ENCODE measurements around the gene CHTOP. TPM values are rescaled to one million over a fixed set of nuclear protein-coding genes. Genes with fewer than 3 reads are reported as not detected.
"Not testable (repeated sequence)": the region's sequence is repeated elsewhere in the genome, so short reads cannot be mapped to it uniquely, and the experiment has no call there.

Gene CHTOP
- total RNA-seq: 45.0 TPM
- 100 to 1,000 TPM in 1 of 8 donors, 10 to 100 TPM in 7; 86.6 to 102 (median 91.0) TPM for polyA plus RNA-seq (ENCODE audit: insufficient read depth in 1 of 8, insufficient read length in 8 of 8, low replicate concordance in 1 of 8)
- long read RNA-seq, donor 1, transcript CHTOP-203 (6 exons, 2,165 nt): major isoform, 8 of 21 reads
- long read RNA-seq, donor 1, transcript CHTOP-204 (6 exons, 2,096 nt): minor isoform, 5 of 21 reads
- long read RNA-seq, donor 1, partial matches to known transcripts: 8 of 21 reads
- long read RNA-seq, donor 1, other reads (novel, unspliced or antisense): 0 of 21 reads
- long read RNA-seq, donor 2, partial matches to known transcripts: 0 of 7 reads
- long read RNA-seq, donor 2, other reads (novel, unspliced or antisense): 0 of 7 reads
- long read RNA-seq, donor 3, transcript CHTOP-204 (6 exons, 2,096 nt): minor isoform, 11 of 47 reads
- long read RNA-seq, donor 3, transcript CHTOP-203 (6 exons, 2,165 nt): major isoform, 13 of 47 reads
- long read RNA-seq, donor 3, partial matches to known transcripts: 22 of 47 reads
- long read RNA-seq, donor 3, other reads (novel, unspliced or antisense): 0 of 47 reads
- long read RNA-seq, donor 4, transcript CHTOP-203 (6 exons, 2,165 nt): minor isoform, 5 of 29 reads
- long read RNA-seq, donor 4, transcript CHTOP-204 (6 exons, 2,096 nt): major isoform, 8 of 29 reads
- long read RNA-seq, donor 4, partial matches to known transcripts: 15 of 29 reads
- long read RNA-seq, donor 4, other reads (novel, unspliced or antisense): 0 of 29 reads
- long read RNA-seq, donor 5, transcript CHTOP-204 (6 exons, 2,096 nt): minor isoform, 25 of 120 reads
- long read RNA-seq, donor 5, transcript CHTOP-203 (6 exons, 2,165 nt): major isoform, 27 of 120 reads
- long read RNA-seq, donor 5, partial matches to known transcripts: 55 of 120 reads
- long read RNA-seq, donor 5, other reads (novel, unspliced or antisense): 11 of 120 reads
- long read RNA-seq, donor 6, transcript CHTOP-203 (6 exons, 2,165 nt): major isoform, 30 of 63 reads
- long read RNA-seq, donor 6, transcript CHTOP-204 (6 exons, 2,096 nt): minor isoform, 18 of 63 reads
- long read RNA-seq, donor 6, partial matches to known transcripts: 15 of 63 reads
- long read RNA-seq, donor 6, other reads (novel, unspliced or antisense): 0 of 63 reads
- long read RNA-seq, donor 7, transcript CHTOP-203 (6 exons, 2,165 nt): major isoform, 15 of 52 reads
- long read RNA-seq, donor 7, transcript CHTOP-204 (6 exons, 2,096 nt): minor isoform, 11 of 52 reads
- long read RNA-seq, donor 7, partial matches to known transcripts: 26 of 52 reads
- long read RNA-seq, donor 7, other reads (novel, unspliced or antisense): 0 of 52 reads
- long read RNA-seq, donor 8, transcript CHTOP-203 (6 exons, 2,165 nt): major isoform, 7 of 33 reads
- long read RNA-seq, donor 8, transcript CHTOP-204 (6 exons, 2,096 nt): minor isoform, 6 of 33 reads
- long read RNA-seq, donor 8, partial matches to known transcripts: 16 of 33 reads
- long read RNA-seq, donor 8, other reads (novel, unspliced or antisense): 0 of 33 reads
- long read RNA-seq, donor 9, transcript CHTOP-204 (6 exons, 2,096 nt): minor isoform, 5 of 39 reads
- long read RNA-seq, donor 9, transcript CHTOP-203 (6 exons, 2,165 nt): major isoform, 10 of 39 reads
- long read RNA-seq, donor 9, partial matches to known transcripts: 22 of 39 reads
- long read RNA-seq, donor 9, other reads (novel, unspliced or antisense): 0 of 39 reads
- long read RNA-seq, donor 10, transcript CHTOP-203 (6 exons, 2,165 nt): major isoform, 15 of 40 reads
- long read RNA-seq, donor 10, transcript CHTOP-204 (6 exons, 2,096 nt): minor isoform, 14 of 40 reads
- long read RNA-seq, donor 10, partial matches to known transcripts: 10 of 40 reads
- long read RNA-seq, donor 10, other reads (novel, unspliced or antisense): 0 of 40 reads
- long read RNA-seq, donor 11, transcript CHTOP-204 (6 exons, 2,096 nt): minor isoform, 9 of 36 reads
- long read RNA-seq, donor 11, transcript CHTOP-203 (6 exons, 2,165 nt): major isoform, 10 of 36 reads
- long read RNA-seq, donor 11, partial matches to known transcripts: 14 of 36 reads
- long read RNA-seq, donor 11, other reads (novel, unspliced or antisense): 0 of 36 reads

GRCh38 chr1:153633754-153634665, at the start of gene CHTOP:
CHTOP (plus strand) TSS chr1:153634066; CDS start chr1:153636589, 2,523 bp downstream.
- no peaks in the 10 kb centered on the region for H3K27me3 ChIP-seq (ENCODE audit: control insufficient read depth, insufficient read depth, low read length)
- H3K4me3 ChIP-seq (ENCODE audit: low read length): peak within 1 kb of the TSS; percentile 100
- no peaks in the 10 kb centered on the region for H3K9me3 ChIP-seq (replicated peaks; ENCODE audit: control insufficient read depth, low read depth, low read length)
- under 1% methylated on average over 60 of the region's 65 CpGs for WGBS (ENCODE audit: insufficient coverage)
- H3K4me1 ChIP-seq (ENCODE audit: control insufficient read depth, insufficient read depth, low read length): peaks cover 44% of the 10 kb centered on the region
- H3K36me3 ChIP-seq (ENCODE audit: control insufficient read depth, insufficient read depth, low read length): peaks cover 28% of the 10 kb centered on the region
- H3K27ac ChIP-seq (ENCODE audit: low read length): peak within 1 kb of the TSS; percentile 100
- peak; percentile 99 for DNase-seq

- WGBS (ENCODE audit: insufficient coverage): no CpG with 5 or more reads among the region's 1 CpG
- H3K27me3 ChIP-seq (ENCODE audit: control insufficient read depth, insufficient read depth, low read length): no peaks in the 10 kb centered on the region
These were observed 48.9 kb upstream of the CHTOP start for GRCh38 chr1:153585006-153585405.

GRCh38 chr1:153586347-153586746, 47.5 kb upstream of the CHTOP start:
- no peaks in the 10 kb centered on the region for H3K9me3 ChIP-seq (replicated peaks; ENCODE audit: control insufficient read depth, low read depth, low read length)
- H3K4me3 ChIP-seq (ENCODE audit: low read length): no peak overlapping the region
- DNase-seq: no peak
- no peaks in the 10 kb centered on the region for H3K4me1 ChIP-seq (ENCODE audit: control insufficient read depth, insufficient read depth, low read length)
- no peaks in the 10 kb centered on the region for H3K36me3 ChIP-seq (ENCODE audit: control insufficient read depth, insufficient read depth, low read length)
- no peaks in the 10 kb centered on the region for H3K27me3 ChIP-seq (ENCODE audit: control insufficient read depth, insufficient read depth, low read length)
- no peak overlapping the region for H3K27ac ChIP-seq (ENCODE audit: low read length)
- WGBS (ENCODE audit: insufficient coverage): no CpG with 5 or more reads among the region's 1 CpG

More at GRCh38 chr1:153585006-153585405, 48.9 kb upstream of the CHTOP start:
- no peaks in the 10 kb centered on the region for H3K36me3 ChIP-seq (ENCODE audit: control insufficient read depth, insufficient read depth, low read length)
- H3K9me3 ChIP-seq (replicated peaks; ENCODE audit: control insufficient read depth, low read depth, low read length): no peaks in the 10 kb centered on the region
- DNase-seq: no peak
- no peak overlapping the region for H3K27ac ChIP-seq (ENCODE audit: low read length)
- H3K4me3 ChIP-seq (ENCODE audit: low read length): no peak overlapping the region
- H3K4me1 ChIP-seq (ENCODE audit: control insufficient read depth, insufficient read depth, low read length): no peaks in the 10 kb centered on the region

- H3K36me3 ChIP-seq (ENCODE audit: control insufficient read depth, insufficient read depth, low read length): no peaks in the 10 kb centered on the region
- no peak overlapping the region for H3K4me3 ChIP-seq (ENCODE audit: low read length)
- H3K4me1 ChIP-seq (ENCODE audit: control insufficient read depth, insufficient read depth, low read length): no peaks in the 10 kb centered on the region
- H3K27me3 ChIP-seq (ENCODE audit: control insufficient read depth, insufficient read depth, low read length): no peaks in the 10 kb centered on the region
- H3K27ac ChIP-seq (ENCODE audit: low read length): no peak overlapping the region
- no peaks in the 10 kb centered on the region for H3K9me3 ChIP-seq (replicated peaks; ENCODE audit: control insufficient read depth, low read depth, low read length)
- no peak for DNase-seq
- WGBS (ENCODE audit: insufficient coverage): no CpG with 5 or more reads among the region's 5 CpGs
These were observed 46.6 kb upstream of the CHTOP start for GRCh38 chr1:153587314-153587713.

GRCh38 chr1:153588033-153588432, 45.8 kb upstream of the CHTOP start:
- H3K27ac ChIP-seq (ENCODE audit: low read length); DNase-seq; H3K36me3 ChIP-seq (ENCODE audit: control insufficient read depth, insufficient read depth, low read length); H3K9me3 ChIP-seq (replicated peaks; ENCODE audit: control insufficient read depth, low read depth, low read length); H3K4me1 ChIP-seq (ENCODE audit: control insufficient read depth, insufficient read depth, low read length); H3K27me3 ChIP-seq (ENCODE audit: control insufficient read depth, insufficient read depth, low read length); H3K4me3 ChIP-seq (ENCODE audit: low read length): not testable (repeated sequence)
- 89% methylated on average over 7 of the region's 10 CpGs for WGBS (ENCODE audit: insufficient coverage)

- Histone ChIP-seq H3K27me3 (ENCODE audit: control insufficient read depth, insufficient read depth, low read length) (no peaks in the 10 kb centered on the region), H3K4me1 (ENCODE audit: control insufficient read depth, insufficient read depth, low read length) (no peaks in the 10 kb centered on the region), H3K27ac (ENCODE audit: low read length) (no peak overlapping the region), H3K9me3 (replicated peaks; ENCODE audit: control insufficient read depth, low read depth, low read length) (no peaks in the 10 kb centered on the region), H3K36me3 (ENCODE audit: control insufficient read depth, insufficient read depth, low read length) (no peaks in the 10 kb centered on the region), H3K4me3 (ENCODE audit: low read length) (no peak overlapping the region)
- DNase-seq: no peak
- no CpG with 5 or more reads among the region's 2 CpGs for WGBS (ENCODE audit: insufficient coverage)
These were observed 45.4 kb upstream of the CHTOP start for GRCh38 chr1:153588482-153588881.

- Histone ChIP-seq H3K27me3 (ENCODE audit: control insufficient read depth, insufficient read depth, low read length) (no peaks in the 10 kb centered on the region), H3K27ac (ENCODE audit: low read length) (no peak overlapping the region), H3K36me3 (ENCODE audit: control insufficient read depth, insufficient read depth, low read length) (no peaks in the 10 kb centered on the region), H3K4me3 (ENCODE audit: low read length) (no peak overlapping the region), H3K4me1 (ENCODE audit: control insufficient read depth, insufficient read depth, low read length) (no peaks in the 10 kb centered on the region), H3K9me3 (replicated peaks; ENCODE audit: control insufficient read depth, low read depth, low read length) (no peaks in the 10 kb centered on the region)
- no CpG with 5 or more reads among the region's 4 CpGs for WGBS (ENCODE audit: insufficient coverage)
- DNase-seq: no peak
These were observed 41.1 kb upstream of the CHTOP start for GRCh38 chr1:153592748-153593147.

GRCh38 chr1:153597206-153597605, 36.7 kb upstream of the CHTOP start:
- H3K9me3 ChIP-seq (replicated peaks; ENCODE audit: control insufficient read depth, low read depth, low read length): no peaks in the 10 kb centered on the region
- no peak for DNase-seq
- H3K27me3 ChIP-seq (ENCODE audit: control insufficient read depth, insufficient read depth, low read length): no peaks in the 10 kb centered on the region
- H3K4me1 ChIP-seq (ENCODE audit: control insufficient read depth, insufficient read depth, low read length): peaks cover 8% of the 10 kb centered on the region
- no peaks in the 10 kb centered on the region for H3K36me3 ChIP-seq (ENCODE audit: control insufficient read depth, insufficient read depth, low read length)
- H3K27ac ChIP-seq (ENCODE audit: low read length): no peak overlapping the region
- WGBS (ENCODE audit: insufficient coverage): 83% methylated on average over 4 of the region's 6 CpGs
- H3K4me3 ChIP-seq (ENCODE audit: low read length): no peak overlapping the region

All from muscle of leg (tissue), 16 donors.